Adipose tissue (tissue), 3 donors: ENCODE measurements around the gene ZNF180. TPM values are rescaled to one million over a fixed set of nuclear protein-coding genes. Genes with fewer than 3 reads are reported as not detected.
"Not testable (repeated sequence)": the region's sequence is repeated elsewhere in the genome, so short reads cannot be mapped to it uniquely, and the experiment has no call there.

Experiments
- H3K27ac ChIP-seq: one replicate; pipeline ENCODE4 v1.5.1; 2013; ENCODE audit warnings: low read depth, low read length
- whole genome bisulfite sequencing, 3 donors: extraction: QIAGEN DNeasy Blood & Tissue Kit; methylation state at CpG; one replicate each; pipeline ENCODE4 v1.1.7; 2013; 5-methylcytosine and 5-hydroxymethylcytosine counted together
- polyA plus RNA-seq, 3 donors: library from polyadenylated mRNA; stranded (reverse); fragments of 200-250 nt; gene quantifications; one replicate each; pipeline ENCODE4 v1.2.3, GENCODE V29; 2013
- donor health status: healthy with polysubstance abuse.
- donor health status: Bipolar disorder and iron deficiency.
- donor health status: healthy.

Gene ZNF180
- polyA plus RNA-seq, 3 donors: 2.4 to 5.2 (median 2.8) TPM

- 33 to 35% (median 35%) methylated on average over 12 of the region's 12 CpGs for WGBS, 3 donors
- H3K27ac ChIP-seq: no peak overlapping the region
Observed at GRCh38 chr19:44512326-44513298, 12.3 kb upstream of the ZNF180 start.

- no peak overlapping the region for H3K27ac ChIP-seq
Observed at GRCh38 chr19:44509478-44509877, 9.2 kb upstream of the ZNF180 start.

- H3K27ac ChIP-seq: no peak overlapping the region
- WGBS, 3 donors: 18 to 29% (median 24%) methylated on average over 6 of the region's 6 CpGs
Observed at GRCh38 chr19:44499559-44499958, 763 bp downstream of the ZNF180 start.

GRCh38 chr19:44498988-44499387 lies 1.3 kb downstream of the ZNF180 start:
- WGBS, 3 donors: 93 to 98% (median 97%) methylated on average over 9 of the region's 9 CpGs
- H3K27ac ChIP-seq: no peak overlapping the region

- H3K27ac ChIP-seq: no peak overlapping the region
- 97 to 100% (median 98%) methylated on average over 1 of the region's 1 CpG for WGBS, 3 donors
Observed at GRCh38 chr19:44496711-44497110, 3.6 kb downstream of the ZNF180 start.

- 97 to 99% (median 98%) methylated on average over 7 of the region's 7 CpGs for WGBS, 3 donors
- H3K27ac ChIP-seq: no peak overlapping the region
Observed at GRCh38 chr19:44476559-44477408, 23.5 kb downstream of the ZNF180 start.

GRCh38 chr19:44468730-44469129 lies 31.6 kb downstream of the ZNF180 start:
- H3K27ac ChIP-seq: not testable (repeated sequence)
- 65 to 68% (median 68%) methylated on average over 5 of the region's 5 CpGs for WGBS, 3 donors

GRCh38 chr19:44462600-44463286 lies 37.6 kb downstream of the ZNF180 start:
- 41 to 51% (median 46%) methylated on average over 3 of the region's 3 CpGs for WGBS, 3 donors
- not testable (repeated sequence) for H3K27ac ChIP-seq

- not testable (repeated sequence) for H3K27ac ChIP-seq
- WGBS, 3 donors: 85 to 100% (median 86%) methylated on average over 3 to 10 of the region's 13 CpGs
Observed at GRCh38 chr19:44456016-44456415, 44.3 kb downstream of the ZNF180 start.

GRCh38 chr19:44455100-44455499 lies 45.2 kb downstream of the ZNF180 start:
- WGBS, 3 donors: 55 to 78% (median 68%) methylated on average over 4 of the region's 4 CpGs

GRCh38 chr19:44452367-44452766 lies 48.0 kb downstream of the ZNF180 start:
- no peak overlapping the region for H3K27ac ChIP-seq
- WGBS, 3 donors: 83 to 95% (median 89%) methylated on average over 4 of the region's 4 CpGs

More at GRCh38 chr19:44455100-44455499, 45.2 kb downstream of the ZNF180 start:
- no peak overlapping the region for H3K27ac ChIP-seq

GRCh38 chr19:44451687-44452086 lies 48.6 kb downstream of the ZNF180 start:
- H3K27ac ChIP-seq: no peak overlapping the region
- WGBS, 3 donors: 89 to 93% (median 92%) methylated on average over 17 to 18 of the region's 18 CpGs

- H3K27ac ChIP-seq: no peak within 1 kb of the TSS
- 2 to 4% (median 3%) methylated on average over 45 of the region's 45 CpGs for WGBS, 3 donors
Observed at GRCh38 chr19:44447916-44448674, 52.2 kb downstream of the ZNF180 start, which contains the start of gene ZNF229. ZNF229 (minus strand) TSS chr19:44448472; CDS start chr19:44442847, 5,625 bp downstream.

GRCh38 chr19:44438441-44438840 lies 61.9 kb downstream of the ZNF180 start:
- no peak overlapping the region for H3K27ac ChIP-seq
- WGBS, 3 donors: 95 to 98% (median 97%) methylated on average over 3 of the region's 3 CpGs

GRCh38 chr19:44435441-44435840 lies 64.9 kb downstream of the ZNF180 start:
- WGBS, 3 donors: 95 to 96% (median 96%) methylated on average over 2 of the region's 2 CpGs
- no peak overlapping the region for H3K27ac ChIP-seq

GRCh38 chr19:44430956-44431355 lies 69.4 kb downstream of the ZNF180 start:
- 87 to 91% (median 89%) methylated on average over 1 of the region's 1 CpG for WGBS, 3 donors
- no peak overlapping the region for H3K27ac ChIP-seq
